Activated naive CD4-positive, alpha-beta T cell treated with anti-CD3 and anti-CD28 coated beads, Interleukin-2, amount 10 ng/mL, durations not matched to agents 7 days and 5 days (primary cell): Measurements from ENCODE around the gene CXCL10.
A peak's percentile ranks its signal among the peaks of the same experiment; 100 is the strongest.

Experiments
- CTCF ChIA-PET: fragments of 350-600 bp; sonication (Branson Sonifier 250); formaldehyde crosslinking; loops from one replicate; lab custom pipeline; 2021; ENCODE audit warnings: antibody characterized with exemption; lab: Charles Lee
- DNase-seq: peaks from one replicate; pipeline ENCODE4 v3.0.0-alpha.2; 2020
- H3K27ac Mint-ChIP-seq: one replicate; pipeline ENCODE4 v1.8.0; 2021; ENCODE audit warnings: mild to moderate bottlenecking, moderate library complexity, mixed read lengths
- H3K27me3 Mint-ChIP-seq: one replicate; pipeline ENCODE4 v1.8.0; 2021; ENCODE audit warnings: mild to moderate bottlenecking, mixed read lengths
- H3K36me3 Mint-ChIP-seq: one replicate; pipeline ENCODE4 v1.8.0; 2021; ENCODE audit warnings: mixed read lengths
- H3K4me1 Mint-ChIP-seq: one replicate; pipeline ENCODE4 v1.8.0; 2021; ENCODE audit warnings: mixed read lengths
- H3K4me3 Mint-ChIP-seq: one replicate; pipeline ENCODE4 v1.8.0; 2021; ENCODE audit warnings: mild to moderate bottlenecking, moderate library complexity, mixed read lengths
- H3K9me3 Mint-ChIP-seq: one replicate; pipeline ENCODE4 v1.8.0; 2021; ENCODE audit warnings: mixed read lengths

The CXCL10 gene

GRCh38 chr4:75997081-75997480, 26.2 kb downstream of the CXCL10 start:
- Mint-ChIP-seq H3K27me3 (peaks cover 4% of the 10 kb centered on the region), H3K4me1 (no peaks in the 10 kb centered on the region), H3K9me3 (no peaks in the 10 kb centered on the region), H3K4me3 (no peak overlapping the region), H3K36me3 (no peaks in the 10 kb centered on the region), H3K27ac (no peak overlapping the region)
- no peak for DNase-seq
- CTCF ChIA-PET, result interaction anchor here (0.7 to 4.6 kb wide), 17 partner anchors 18 to 380 kb away, joined by 3 to 50 read pairs (median 11); partner anchors contain the start of gene NAAA

- no peak overlapping the region for H3K27ac Mint-ChIP-seq
- DNase-seq, result no peak
- H3K9me3 Mint-ChIP-seq, result no peaks in the 10 kb centered on the region
- peaks cover 8% of the 10 kb centered on the region for H3K4me1 Mint-ChIP-seq
- peaks cover 4% of the 10 kb centered on the region for H3K27me3 Mint-ChIP-seq
- no peaks in the 10 kb centered on the region for H3K36me3 Mint-ChIP-seq
- H3K4me3 Mint-ChIP-seq, result no peak overlapping the region
- CTCF ChIA-PET, result interaction anchor here (0.7 to 4.6 kb wide), 31 partner anchors 10 to 382 kb away, joined by 3 to 50 read pairs (median 4); partner anchors contain the start of genes ART3 and NAAA
Measured at GRCh38 chr4:75995727-75996126, 27.6 kb downstream of the CXCL10 start.

- DNase-seq, result no peak
- no peak overlapping the region for H3K27ac Mint-ChIP-seq
- H3K27me3 Mint-ChIP-seq, result peaks cover 4% of the 10 kb centered on the region
- peaks cover 15% of the 10 kb centered on the region for H3K36me3 Mint-ChIP-seq
- H3K4me3 Mint-ChIP-seq, result no peak overlapping the region
- CTCF ChIA-PET, result interaction anchor here (0.8 to 1.5 kb wide), 3 partner anchors 75 to 95 kb away, joined by 4 to 5 read pairs (median 5); no protein-coding TSS in a partner anchor
- no peaks in the 10 kb centered on the region for H3K9me3 Mint-ChIP-seq
- H3K4me1 Mint-ChIP-seq, result peaks cover 30% of the 10 kb centered on the region
Measured at GRCh38 chr4:75992462-75992861, 30.8 kb downstream of the CXCL10 start.

GRCh38 chr4:75989846-75990528, 33.3 kb downstream of the CXCL10 start:
- Mint-ChIP-seq H3K4me1 (peaks cover 34% of the 10 kb centered on the region), H3K27ac (peak overlapping the region; percentile 93), H3K4me3 (peak overlapping the region; percentile 90), H3K9me3 (no peaks in the 10 kb centered on the region), H3K36me3 (peaks cover 19% of the 10 kb centered on the region), H3K27me3 (peaks cover 4% of the 10 kb centered on the region)
- CTCF ChIA-PET, result no interaction called here
- DNase-seq, result no peak

DNA sequence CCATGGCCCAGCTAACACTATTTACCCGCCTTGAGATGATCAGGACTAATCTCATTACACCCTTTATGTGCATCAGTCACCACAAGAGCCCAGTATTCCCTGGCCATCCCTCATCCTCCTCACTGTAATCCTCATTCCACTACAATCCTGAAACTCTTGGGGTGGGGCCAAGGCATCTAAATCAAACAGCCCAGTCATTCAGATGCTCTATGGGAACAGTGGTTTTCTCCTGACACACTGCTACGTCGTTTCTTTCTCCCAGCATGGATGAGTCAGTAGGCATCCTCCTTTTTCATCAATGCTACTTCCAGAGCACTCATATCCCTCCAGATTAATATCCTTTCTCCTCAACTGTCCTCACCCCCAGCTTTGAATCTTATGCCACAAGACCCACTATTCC, 38.2 kb downstream of the CXCL10 start:
- Mint-ChIP-seq H3K4me1 (peaks cover 26% of the 10 kb centered on the region), H3K4me3 (no peak overlapping the region), H3K27ac (no peak overlapping the region), H3K9me3 (no peaks in the 10 kb centered on the region), H3K27me3 (no peaks in the 10 kb centered on the region), H3K36me3 (peaks cover 41% of the 10 kb centered on the region)
- CTCF ChIA-PET, result interaction anchor here (0.6 kb wide), 1 partner anchor 14 kb away, joined by 4 read pairs; no protein-coding TSS in a partner anchor
- no peak for DNase-seq

GRCh38 chr4:75980576-75980975, 42.7 kb downstream of the CXCL10 start:
- no peaks in the 10 kb centered on the region for H3K9me3 Mint-ChIP-seq
- DNase-seq, result no peak
- no peak overlapping the region for H3K27ac Mint-ChIP-seq
- H3K27me3 Mint-ChIP-seq, result no peaks in the 10 kb centered on the region
- H3K4me3 Mint-ChIP-seq, result no peak overlapping the region
- peaks cover 41% of the 10 kb centered on the region for H3K36me3 Mint-ChIP-seq
- H3K4me1 Mint-ChIP-seq, result no peaks in the 10 kb centered on the region
- CTCF ChIA-PET, result interaction anchor here (0.8 kb wide), 1 partner anchor 15 kb away, joined by 3 read pairs; no protein-coding TSS in a partner anchor

- H3K27me3 Mint-ChIP-seq, result no peaks in the 10 kb centered on the region
Measured at GRCh38 chr4:75976177-75976576, 47.1 kb downstream of the CXCL10 start.

DNA sequence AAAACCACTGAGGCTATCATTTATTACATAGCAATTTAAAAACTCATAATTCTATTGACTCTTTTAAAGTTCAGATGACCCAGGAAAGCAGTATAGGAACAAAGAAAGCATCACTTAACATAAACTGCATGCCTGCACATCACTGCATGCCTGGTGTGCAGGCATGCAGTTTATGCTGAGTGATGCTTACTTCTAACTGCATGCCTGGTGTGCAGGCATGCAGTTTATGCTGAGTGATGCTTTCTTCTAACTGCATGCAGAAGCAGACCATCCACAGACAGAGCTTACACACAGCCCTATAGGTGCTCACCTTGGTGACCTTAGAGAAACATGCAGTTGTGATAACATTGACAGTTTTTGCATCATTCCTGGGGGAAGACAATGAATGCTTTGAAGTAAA, 49.5 kb downstream of the CXCL10 start:
- Mint-ChIP-seq H3K36me3 (peaks cover 60% of the 10 kb centered on the region), H3K9me3 (no peaks in the 10 kb centered on the region), H3K4me1 (no peaks in the 10 kb centered on the region), H3K27me3 (no peaks in the 10 kb centered on the region), H3K4me3 (no peak overlapping the region), H3K27ac (no peak overlapping the region)
- DNase-seq, result no peak
- CTCF ChIA-PET, result no interaction called here

More at GRCh38 chr4:75976177-75976576, 47.1 kb downstream of the CXCL10 start:
- CTCF ChIA-PET, result no interaction called here
- Mint-ChIP-seq H3K9me3 (no peaks in the 10 kb centered on the region), H3K4me1 (no peaks in the 10 kb centered on the region), H3K27ac (no peak overlapping the region), H3K4me3 (no peak overlapping the region), H3K36me3 (peaks cover 50% of the 10 kb centered on the region)
- no peak for DNase-seq
